ENCODE results near the gene EPHA6.

Gene EPHA6

GRCh38 chr3:97425002-97425401, 610.6 kb downstream of the EPHA6 start:
- no peak overlapping the region for H4K8ac ChIP-seq (ENCODE audit: low read depth, low read length)
- no peak overlapping the region for H2AK5ac ChIP-seq (ENCODE audit: low read length)
- no peak overlapping the region for H2BK5ac ChIP-seq (ENCODE audit: low read length)
- H4K5ac ChIP-seq (ENCODE audit: low read length), result no peak overlapping the region
- no peak overlapping the region for H2BK120ac ChIP-seq (ENCODE audit: low read depth, low read length)
- no peaks in the 10 kb centered on the region for H3K36me3 ChIP-seq (ENCODE audit: control insufficient read depth, insufficient read depth, low read length)
- H3K4me1 ChIP-seq (ENCODE audit: control insufficient read depth, low read depth, low read length), result no peaks in the 10 kb centered on the region
- no peak overlapping the region for H3K9ac ChIP-seq (ENCODE audit: low read length)
- no peaks in the 10 kb centered on the region for H3K79me1 ChIP-seq (ENCODE audit: low read length)
- no peaks in the 10 kb centered on the region for H3K27me3 ChIP-seq (ENCODE audit: insufficient read depth, low read length, poor library complexity)
- DNase-seq, result no peak
- H3K56ac ChIP-seq (ENCODE audit: low read length), result no peak overlapping the region
- no peak overlapping the region for H3K4me2 ChIP-seq (ENCODE audit: low read length)
- no peak overlapping the region for H2BK15ac ChIP-seq (replicated peaks; ENCODE audit: low read depth)
- no peak overlapping the region for H3K4me3 ChIP-seq (ENCODE audit: low read length)
- no peak overlapping the region for H3K27ac ChIP-seq (ENCODE audit: low read depth, low read length)
- H3K23ac ChIP-seq (ENCODE audit: low read length), result no peak overlapping the region
- H3K18ac ChIP-seq (ENCODE audit: low read length), result no peak overlapping the region
- no peaks in the 10 kb centered on the region for H3K79me2 ChIP-seq (ENCODE audit: control insufficient read depth, insufficient read depth, low read length)
- no peak overlapping the region for H3K4ac ChIP-seq (ENCODE audit: low read depth, low read length)
- no CpG with 5 or more reads among the region's 6 CpGs for WGBS (ENCODE audit: extremely low coverage, insufficient coverage, low lambda C conversion rate)

GRCh38 chr3:97430601-97431000, 616.2 kb downstream of the EPHA6 start:
- no peak overlapping the region for H2BK5ac ChIP-seq (ENCODE audit: low read length)
- no peak overlapping the region for H3K9ac ChIP-seq (ENCODE audit: low read length)
- no peak overlapping the region for H2AK5ac ChIP-seq (ENCODE audit: low read length)
- H3K79me1 ChIP-seq (ENCODE audit: low read length), result no peaks in the 10 kb centered on the region
- H3K36me3 ChIP-seq (ENCODE audit: control insufficient read depth, insufficient read depth, low read length), result no peaks in the 10 kb centered on the region
- no peak overlapping the region for H3K27ac ChIP-seq (ENCODE audit: low read depth, low read length)
- no peak overlapping the region for H3K56ac ChIP-seq (ENCODE audit: low read length)
- H2BK120ac ChIP-seq (ENCODE audit: low read depth, low read length), result no peak overlapping the region
- H2BK15ac ChIP-seq (replicated peaks; ENCODE audit: low read depth), result no peak overlapping the region
- no peak for DNase-seq
- H4K5ac ChIP-seq (ENCODE audit: low read length), result no peak overlapping the region
- no peak overlapping the region for H3K18ac ChIP-seq (ENCODE audit: low read length)
- no peak overlapping the region for H3K23ac ChIP-seq (ENCODE audit: low read length)
- no CpG with 5 or more reads among the region's 2 CpGs for WGBS (ENCODE audit: extremely low coverage, insufficient coverage, low lambda C conversion rate)
- no peak overlapping the region for H4K8ac ChIP-seq (ENCODE audit: low read depth, low read length)
- no peak overlapping the region for H3K4me2 ChIP-seq (ENCODE audit: low read length)
- H3K27me3 ChIP-seq (ENCODE audit: insufficient read depth, low read length, poor library complexity), result no peaks in the 10 kb centered on the region
- H3K4ac ChIP-seq (ENCODE audit: low read depth, low read length), result no peak overlapping the region
- no peaks in the 10 kb centered on the region for H3K79me2 ChIP-seq (ENCODE audit: control insufficient read depth, insufficient read depth, low read length)
- no peak overlapping the region for H3K4me3 ChIP-seq (ENCODE audit: low read length)
- H3K4me1 ChIP-seq (ENCODE audit: control insufficient read depth, low read depth, low read length), result no peaks in the 10 kb centered on the region

GRCh38 chr3:97432914-97433313, 618.5 kb downstream of the EPHA6 start:
- H3K4ac ChIP-seq (ENCODE audit: low read depth, low read length), result no peak overlapping the region
- no peaks in the 10 kb centered on the region for H3K36me3 ChIP-seq (ENCODE audit: control insufficient read depth, insufficient read depth, low read length)
- no peak overlapping the region for H3K4me3 ChIP-seq (ENCODE audit: low read length)
- H2BK120ac ChIP-seq (ENCODE audit: low read depth, low read length), result no peak overlapping the region
- H2AK5ac ChIP-seq (ENCODE audit: low read length), result no peak overlapping the region
- H3K18ac ChIP-seq (ENCODE audit: low read length), result no peak overlapping the region
- no peaks in the 10 kb centered on the region for H3K27me3 ChIP-seq (ENCODE audit: insufficient read depth, low read length, poor library complexity)
- H4K5ac ChIP-seq (ENCODE audit: low read length), result no peak overlapping the region
- no peak overlapping the region for H3K4me2 ChIP-seq (ENCODE audit: low read length)
- no peak overlapping the region for H3K27ac ChIP-seq (ENCODE audit: low read depth, low read length)
- no peak overlapping the region for H2BK5ac ChIP-seq (ENCODE audit: low read length)
- no peak overlapping the region for H2BK15ac ChIP-seq (replicated peaks; ENCODE audit: low read depth)
- H3K9ac ChIP-seq (ENCODE audit: low read length), result no peak overlapping the region
- no peak overlapping the region for H4K8ac ChIP-seq (ENCODE audit: low read depth, low read length)
- H3K23ac ChIP-seq (ENCODE audit: low read length), result no peak overlapping the region
- H3K56ac ChIP-seq (ENCODE audit: low read length), result no peak overlapping the region
- no peaks in the 10 kb centered on the region for H3K4me1 ChIP-seq (ENCODE audit: control insufficient read depth, low read depth, low read length)
- no peak for DNase-seq
- WGBS (ENCODE audit: extremely low coverage, insufficient coverage, low lambda C conversion rate), result no CpG with 5 or more reads among the region's 2 CpGs
- no peaks in the 10 kb centered on the region for H3K79me2 ChIP-seq (ENCODE audit: control insufficient read depth, insufficient read depth, low read length)
- H3K79me1 ChIP-seq (ENCODE audit: low read length), result no peaks in the 10 kb centered on the region

DNA sequence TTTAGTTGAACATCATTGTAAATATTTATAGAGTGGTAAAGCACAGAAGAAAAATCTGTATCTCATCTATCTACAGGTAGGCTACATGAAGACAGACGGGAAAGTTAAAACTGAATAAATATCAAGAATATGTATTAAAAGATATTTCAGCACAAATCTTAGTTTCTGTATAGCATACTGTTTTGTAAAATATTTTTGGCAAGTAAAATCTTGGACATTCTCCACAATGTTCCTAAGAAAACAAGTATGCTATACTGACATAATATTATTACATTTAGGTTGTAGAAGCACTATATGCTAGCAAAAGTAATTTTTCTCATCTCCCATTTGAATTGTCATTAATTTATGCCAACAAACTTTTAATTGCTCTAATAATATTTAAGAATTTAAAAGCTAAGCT, 623.7 kb downstream of the EPHA6 start:
- Histone ChIP-seq H3K23ac (ENCODE audit: low read length) (no peak overlapping the region), H3K27me3 (ENCODE audit: insufficient read depth, low read length, poor library complexity) (no peaks in the 10 kb centered on the region), H3K79me1 (ENCODE audit: low read length) (no peaks in the 10 kb centered on the region), H3K27ac (ENCODE audit: low read depth, low read length) (no peak overlapping the region), H3K79me2 (ENCODE audit: control insufficient read depth, insufficient read depth, low read length) (no peaks in the 10 kb centered on the region), H4K5ac (ENCODE audit: low read length) (no peak overlapping the region), H3K4me1 (ENCODE audit: control insufficient read depth, low read depth, low read length) (no peaks in the 10 kb centered on the region), H3K4me2 (ENCODE audit: low read length) (no peak overlapping the region), H3K4me3 (ENCODE audit: low read length) (no peak overlapping the region), H3K18ac (ENCODE audit: low read length) (no peak overlapping the region), H4K8ac (ENCODE audit: low read depth, low read length) (no peak overlapping the region), H3K56ac (ENCODE audit: low read length) (no peak overlapping the region), H2AK5ac (ENCODE audit: low read length) (no peak overlapping the region), H3K4ac (ENCODE audit: low read depth, low read length) (no peak overlapping the region), H3K9ac (ENCODE audit: low read length) (no peak overlapping the region), H2BK5ac (ENCODE audit: low read length) (no peak overlapping the region), H2BK15ac (replicated peaks; ENCODE audit: low read depth) (no peak overlapping the region), H3K36me3 (ENCODE audit: control insufficient read depth, insufficient read depth, low read length) (no peaks in the 10 kb centered on the region), H2BK120ac (ENCODE audit: low read depth, low read length) (no peak overlapping the region)
- no peak for DNase-seq
- WGBS (ENCODE audit: extremely low coverage, insufficient coverage, low lambda C conversion rate), result no CpG with 5 or more reads among the region's 1 CpG

DNA sequence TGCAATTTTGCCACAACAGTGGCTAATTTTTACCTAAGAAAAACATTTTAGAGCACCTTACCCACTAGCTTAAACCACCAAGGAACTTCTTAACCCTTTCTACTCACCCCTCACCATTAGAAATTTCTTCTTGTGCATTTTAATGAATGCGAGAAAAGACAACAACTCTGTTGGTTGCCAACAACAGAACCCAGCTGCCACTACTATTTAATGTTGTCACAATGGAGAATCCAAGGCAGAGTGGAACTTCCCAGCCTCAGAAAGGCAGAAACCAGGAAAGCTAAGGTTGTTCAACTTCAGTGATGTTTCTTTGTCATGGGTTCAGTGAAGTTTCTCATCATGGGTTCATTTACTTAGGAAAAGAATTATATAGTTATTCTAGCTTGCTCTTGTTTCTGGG, 625.0 kb downstream of the EPHA6 start:
- H3K4me3 ChIP-seq (ENCODE audit: low read length), result no peak overlapping the region
- H2BK120ac ChIP-seq (ENCODE audit: low read depth, low read length), result no peak overlapping the region
- no peak overlapping the region for H3K27ac ChIP-seq (ENCODE audit: low read depth, low read length)
- no peak overlapping the region for H2BK5ac ChIP-seq (ENCODE audit: low read length)
- no peak overlapping the region for H3K18ac ChIP-seq (ENCODE audit: low read length)
- H4K8ac ChIP-seq (ENCODE audit: low read depth, low read length), result no peak overlapping the region
- no CpG with 5 or more reads among the region's 1 CpG for WGBS (ENCODE audit: extremely low coverage, insufficient coverage, low lambda C conversion rate)
- no peak overlapping the region for H3K4me2 ChIP-seq (ENCODE audit: low read length)
- H3K9ac ChIP-seq (ENCODE audit: low read length), result no peak overlapping the region
- no peak overlapping the region for H2BK15ac ChIP-seq (replicated peaks; ENCODE audit: low read depth)
- no peak overlapping the region for H3K23ac ChIP-seq (ENCODE audit: low read length)
- no peaks in the 10 kb centered on the region for H3K4me1 ChIP-seq (ENCODE audit: control insufficient read depth, low read depth, low read length)
- no peak overlapping the region for H2AK5ac ChIP-seq (ENCODE audit: low read length)
- no peak overlapping the region for H4K5ac ChIP-seq (ENCODE audit: low read length)
- H3K79me2 ChIP-seq (ENCODE audit: control insufficient read depth, insufficient read depth, low read length), result no peaks in the 10 kb centered on the region
- no peak overlapping the region for H3K56ac ChIP-seq (ENCODE audit: low read length)
- DNase-seq, result peak; percentile 19
- no peaks in the 10 kb centered on the region for H3K27me3 ChIP-seq (ENCODE audit: insufficient read depth, low read length, poor library complexity)
- H3K4ac ChIP-seq (ENCODE audit: low read depth, low read length), result no peak overlapping the region
- no peaks in the 10 kb centered on the region for H3K79me1 ChIP-seq (ENCODE audit: low read length)
- H3K36me3 ChIP-seq (ENCODE audit: control insufficient read depth, insufficient read depth, low read length), result no peaks in the 10 kb centered on the region

- WGBS (ENCODE audit: extremely low coverage, insufficient coverage, low lambda C conversion rate), result no CpG with 5 or more reads among the region's 1 CpG
Observed at GRCh38 chr3:97464035-97464434, 649.6 kb downstream of the EPHA6 start.

More at GRCh38 chr3:97464035-97464434, 649.6 kb downstream of the EPHA6 start:
- Histone ChIP-seq H3K4me3 (ENCODE audit: low read length) (no peak overlapping the region), H3K4me1 (ENCODE audit: control insufficient read depth, low read depth, low read length) (no peaks in the 10 kb centered on the region), H3K23ac (ENCODE audit: low read length) (no peak overlapping the region), H3K79me1 (ENCODE audit: low read length) (no peaks in the 10 kb centered on the region), H4K8ac (ENCODE audit: low read depth, low read length) (no peak overlapping the region), H3K4me2 (ENCODE audit: low read length) (no peak overlapping the region), H2BK120ac (ENCODE audit: low read depth, low read length) (no peak overlapping the region), H3K56ac (ENCODE audit: low read length) (no peak overlapping the region), H3K36me3 (ENCODE audit: control insufficient read depth, insufficient read depth, low read length) (no peaks in the 10 kb centered on the region), H4K5ac (ENCODE audit: low read length) (no peak overlapping the region), H2BK15ac (replicated peaks; ENCODE audit: low read depth) (no peak overlapping the region), H2BK5ac (ENCODE audit: low read length) (no peak overlapping the region), H3K9ac (ENCODE audit: low read length) (no peak overlapping the region), H2AK5ac (ENCODE audit: low read length) (no peak overlapping the region), H3K27ac (ENCODE audit: low read depth, low read length) (no peak overlapping the region), H3K18ac (ENCODE audit: low read length) (no peak overlapping the region), H3K79me2 (ENCODE audit: control insufficient read depth, insufficient read depth, low read length) (no peaks in the 10 kb centered on the region), H3K4ac (ENCODE audit: low read depth, low read length) (no peak overlapping the region), H3K27me3 (ENCODE audit: insufficient read depth, low read length, poor library complexity) (no peaks in the 10 kb centered on the region)
- DNase-seq, result peak; percentile 49
